Stimulated activated naive CD4-positive, alpha-beta T cell (primary cell): ENCODE results near the gene PIP4K2C.
"Not testable (repeated sequence)": the region's sequence is repeated elsewhere in the genome, so short reads cannot be mapped to it uniquely, and the experiment has no call there.

ENCODE experiments used
- DNase-seq, 6 experiments: peaks; one replicate each; lab custom pipeline; 2025; lab: John Stamatoyannopoulos, UW

Gene PIP4K2C

GRCh38 chr12:57636731-57637130, 45.7 kb downstream of the PIP4K2C start:
- DNase-seq, result not testable (repeated sequence)

GRCh38 chr12:57637364-57637763, 46.4 kb downstream of the PIP4K2C start:
- DNase-seq, result no peak

GRCh38 chr12:57638096-57638495, 47.1 kb downstream of the PIP4K2C start:
- no peak for DNase-seq

GRCh38 chr12:57640175-57641042, 49.4 kb downstream of the PIP4K2C start:
- DNase-seq, result no peak

- no peak for DNase-seq
Measured at GRCh38 chr12:57641699-57642442, 50.9 kb downstream of the PIP4K2C start.

GRCh38 chr12:57645990-57646658, 55.1 kb downstream of the PIP4K2C start:
- not testable (repeated sequence) for DNase-seq

- DNase-seq, result not testable (repeated sequence)
Measured at GRCh38 chr12:57646659-57647049, 55.7 kb downstream of the PIP4K2C start.
